ENCODE results near the gene AHRR.
"Not testable (repeated sequence)": the region's sequence is repeated elsewhere in the genome, so short reads cannot be mapped to it uniquely, and the experiment has no call there.

Gene AHRR

DNA sequence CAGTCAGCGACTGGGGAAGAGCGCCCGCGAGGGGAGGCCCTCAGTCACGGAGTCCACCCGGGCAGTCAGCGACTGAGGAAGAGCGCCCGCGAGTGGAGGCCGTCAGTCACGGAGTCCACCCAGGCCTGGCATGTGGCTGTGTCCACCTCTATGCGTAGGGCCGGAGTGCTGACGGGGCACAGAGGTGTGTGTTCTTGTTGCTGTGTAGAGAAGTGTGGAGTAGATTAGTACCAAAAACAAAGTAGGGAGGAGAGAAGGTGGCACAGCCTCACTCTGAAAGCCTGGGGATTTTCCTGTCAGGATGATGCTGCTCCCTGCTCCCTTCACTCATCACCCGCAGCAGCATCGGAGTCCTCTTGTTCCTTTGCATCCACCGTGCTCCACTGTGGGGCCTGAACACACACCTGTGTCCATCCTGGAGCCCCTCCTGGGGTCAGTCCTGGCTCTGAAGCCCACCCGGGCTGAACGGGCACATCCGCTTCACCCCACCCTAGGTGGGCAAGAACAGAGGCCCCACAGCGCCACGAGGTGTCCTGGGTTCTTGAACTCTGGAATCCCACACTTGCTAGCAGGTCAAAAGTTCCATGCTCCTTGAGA is 37.9 kb downstream of the AHRR start:
- no peak overlapping the region for H3K4me3 Mint-ChIP-seq
- H3K27ac Mint-ChIP-seq, result no peak overlapping the region
- no peaks in the 10 kb centered on the region for H3K27me3 Mint-ChIP-seq
- H3K9me3 Mint-ChIP-seq, result peaks cover 6% of the 10 kb centered on the region
- H3K4me1 Mint-ChIP-seq, result no peaks in the 10 kb centered on the region
- peaks cover 10% of the 10 kb centered on the region for H3K36me3 Mint-ChIP-seq

DNA sequence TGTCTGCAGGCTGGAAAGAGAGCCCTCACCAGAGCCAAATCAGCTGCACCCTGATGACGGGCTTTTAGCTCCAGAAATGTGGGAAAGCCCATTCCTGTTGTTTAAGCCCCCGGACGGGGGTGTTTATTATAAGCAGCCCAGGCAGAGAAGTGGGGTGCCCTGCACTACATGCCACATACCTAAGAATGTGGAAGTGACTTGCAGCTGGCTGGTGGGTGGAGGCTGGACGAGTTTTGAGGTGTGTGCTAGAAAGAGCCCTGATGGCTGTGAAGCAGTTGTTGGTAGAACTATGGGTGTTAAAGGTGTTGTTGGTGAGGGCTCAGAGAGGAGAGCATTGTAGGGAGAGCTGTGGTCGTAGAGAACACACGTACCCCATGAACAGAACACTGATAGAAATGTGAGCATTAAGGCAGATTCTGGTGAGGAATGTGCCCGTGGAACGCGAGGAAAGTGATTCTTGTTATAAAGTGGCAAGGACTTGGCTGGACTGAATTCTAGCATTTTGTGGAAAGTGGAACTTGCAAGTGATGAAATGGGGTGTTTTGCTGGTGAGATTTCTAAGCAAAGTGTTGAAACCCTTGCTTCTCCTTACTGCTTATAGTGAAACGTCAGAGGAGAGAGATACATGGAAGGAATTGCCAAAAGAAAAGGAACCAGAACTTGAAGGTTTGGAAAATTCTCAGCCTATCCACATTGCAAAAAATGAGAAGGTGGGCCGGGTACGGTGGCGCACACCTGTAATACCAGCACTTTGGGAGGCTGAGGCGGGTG is 38.9 kb downstream of the AHRR start:
- Mint-ChIP-seq H3K27me3 (no peaks in the 10 kb centered on the region), H3K4me3 (no peak overlapping the region), H3K4me1 (no peaks in the 10 kb centered on the region), H3K36me3 (peaks cover 13% of the 10 kb centered on the region), H3K9me3 (peaks cover 16% of the 10 kb centered on the region), H3K27ac (no peak overlapping the region)

DNA sequence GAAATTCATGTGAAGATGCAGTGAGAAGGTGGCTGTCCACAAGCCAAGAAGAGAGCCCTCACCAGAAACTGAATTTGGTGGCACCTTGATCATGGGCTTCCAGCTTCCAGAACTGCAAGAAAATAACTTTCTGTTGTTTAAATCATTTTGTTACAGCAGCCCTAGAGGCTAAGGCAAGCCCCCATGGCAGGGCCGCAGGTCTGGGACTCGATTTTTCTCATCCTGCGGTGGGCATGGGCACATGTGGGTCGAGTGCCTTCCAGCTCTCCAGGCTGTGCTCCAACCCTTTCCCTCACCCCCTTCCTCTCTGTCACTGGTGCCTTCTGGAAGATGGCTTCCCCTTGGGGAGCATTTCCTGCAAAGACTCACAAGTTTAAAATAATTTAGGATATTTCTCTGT is 40.7 kb downstream of the AHRR start:
- Mint-ChIP-seq H3K27ac (no peak overlapping the region), H3K4me3 (no peak overlapping the region)

DNA sequence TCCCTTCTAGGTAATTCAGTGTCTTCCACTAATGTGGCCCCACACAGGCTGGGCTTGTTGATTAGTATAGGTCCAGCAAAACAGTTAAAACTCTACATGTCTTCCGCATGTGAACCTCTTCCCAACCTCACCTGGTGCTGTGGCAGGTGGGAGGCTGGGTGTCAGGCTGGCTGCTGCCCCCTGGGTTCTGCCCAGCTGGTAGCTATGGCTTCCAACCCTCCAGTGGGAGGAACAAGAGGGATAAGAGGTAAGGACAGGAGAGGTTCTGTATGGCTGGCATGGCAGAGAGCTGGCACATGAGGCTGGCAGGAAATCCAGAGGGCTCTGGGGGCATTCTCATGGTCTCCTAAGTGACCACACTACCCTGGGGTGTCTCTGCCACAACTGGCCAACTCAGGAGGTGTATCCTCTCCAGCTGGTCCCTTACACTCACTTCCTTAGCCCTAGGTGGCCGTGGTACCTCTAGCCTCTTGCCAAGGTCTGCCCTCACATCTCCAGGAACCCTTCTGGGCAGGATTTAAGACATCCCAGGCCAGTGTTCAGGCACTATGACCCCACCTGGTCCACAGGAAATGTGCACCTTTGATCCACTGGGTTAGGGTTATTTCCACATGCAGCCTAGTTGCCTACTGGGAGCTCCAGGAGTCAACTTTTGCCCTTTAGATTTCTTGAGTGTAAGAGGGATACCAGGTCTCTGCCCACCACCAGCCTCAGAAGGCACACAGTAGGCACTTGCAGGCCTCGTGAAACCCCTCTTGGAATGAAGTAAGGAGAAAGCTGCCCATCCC is 41.7 kb downstream of the AHRR start:
- H3K27me3 Mint-ChIP-seq, result no peaks in the 10 kb centered on the region
- H3K27ac Mint-ChIP-seq, result no peak overlapping the region
- peaks cover 18% of the 10 kb centered on the region for H3K9me3 Mint-ChIP-seq
- H3K36me3 Mint-ChIP-seq, result peaks cover 17% of the 10 kb centered on the region
- H3K4me3 Mint-ChIP-seq, result no peak overlapping the region
- H3K4me1 Mint-ChIP-seq, result peaks cover 5% of the 10 kb centered on the region

More for the DNA sequence above, 40.7 kb downstream of the AHRR start:
- Mint-ChIP-seq H3K27me3 (no peaks in the 10 kb centered on the region), H3K9me3 (peaks cover 18% of the 10 kb centered on the region), H3K4me1 (peaks cover 5% of the 10 kb centered on the region), H3K36me3 (peaks cover 15% of the 10 kb centered on the region)

DNA sequence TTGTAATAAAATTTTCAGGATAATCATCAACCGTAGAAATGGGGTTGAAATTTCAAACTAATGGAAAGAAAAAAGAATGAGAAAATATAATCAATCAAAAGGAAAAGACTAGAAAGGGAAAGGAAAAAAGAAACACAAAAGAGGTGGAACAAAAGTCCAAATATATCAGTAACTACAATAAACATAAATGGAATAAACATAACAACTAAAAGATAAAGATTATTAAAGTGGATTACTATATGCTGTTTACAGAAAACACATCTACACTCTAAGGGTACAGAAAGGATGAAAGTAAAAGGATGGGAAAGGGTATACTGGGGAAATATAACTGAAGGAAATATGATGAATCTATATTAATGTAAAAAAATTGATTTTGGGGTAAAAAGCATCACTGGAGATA is 43.0 kb downstream of the AHRR start:
- no peak overlapping the region for H3K4me3 Mint-ChIP-seq
- H3K36me3 Mint-ChIP-seq, result peaks cover 16% of the 10 kb centered on the region
- no peak overlapping the region for H3K27ac Mint-ChIP-seq
- no peaks in the 10 kb centered on the region for H3K27me3 Mint-ChIP-seq
- peaks cover 18% of the 10 kb centered on the region for H3K9me3 Mint-ChIP-seq
- peaks cover 18% of the 10 kb centered on the region for H3K4me1 Mint-ChIP-seq

DNA sequence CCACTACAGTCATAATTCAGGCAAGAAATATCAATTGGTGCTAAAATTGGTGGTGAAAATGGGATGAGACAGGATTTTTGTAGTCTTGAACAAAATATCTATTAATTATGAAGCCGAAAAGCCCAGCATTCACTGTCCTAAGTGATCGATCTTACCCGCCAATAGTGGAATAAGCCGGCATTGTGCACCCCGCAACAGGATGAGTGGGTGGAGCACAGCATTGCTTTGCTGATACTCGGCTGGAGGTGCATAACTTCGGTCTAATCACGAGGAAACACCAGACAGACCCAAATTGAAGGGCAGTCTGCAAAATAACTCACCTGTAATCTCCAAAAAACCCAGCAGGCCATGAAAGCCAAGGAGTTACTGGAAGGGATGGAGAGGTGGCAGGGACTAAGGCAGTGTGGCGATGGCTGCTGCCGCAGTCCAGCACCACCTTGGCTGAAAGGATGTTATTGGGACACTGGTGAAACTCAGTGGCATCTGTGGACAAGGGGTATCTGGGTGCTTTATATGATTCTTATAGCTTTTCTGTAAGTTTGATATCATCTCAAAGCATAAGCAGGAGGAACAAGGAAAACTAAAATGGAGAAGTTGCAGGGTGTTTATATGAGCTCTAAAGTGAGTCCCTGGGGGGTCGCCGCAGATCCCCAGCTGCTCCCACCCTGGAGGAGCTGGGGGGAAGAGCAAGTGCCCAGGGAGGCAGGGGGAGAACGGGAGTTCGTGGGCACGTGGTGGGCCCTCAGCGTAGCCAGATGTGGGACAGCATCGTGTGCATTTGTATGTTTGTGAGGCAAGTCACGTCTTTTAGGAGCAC is 45.2 kb downstream of the AHRR start:
- Mint-ChIP-seq H3K36me3 (peaks cover 14% of the 10 kb centered on the region), H3K27ac (no peak overlapping the region), H3K4me3 (no peak overlapping the region), H3K9me3 (peaks cover 18% of the 10 kb centered on the region), H3K27me3 (no peaks in the 10 kb centered on the region), H3K4me1 (peaks cover 23% of the 10 kb centered on the region)

DNA sequence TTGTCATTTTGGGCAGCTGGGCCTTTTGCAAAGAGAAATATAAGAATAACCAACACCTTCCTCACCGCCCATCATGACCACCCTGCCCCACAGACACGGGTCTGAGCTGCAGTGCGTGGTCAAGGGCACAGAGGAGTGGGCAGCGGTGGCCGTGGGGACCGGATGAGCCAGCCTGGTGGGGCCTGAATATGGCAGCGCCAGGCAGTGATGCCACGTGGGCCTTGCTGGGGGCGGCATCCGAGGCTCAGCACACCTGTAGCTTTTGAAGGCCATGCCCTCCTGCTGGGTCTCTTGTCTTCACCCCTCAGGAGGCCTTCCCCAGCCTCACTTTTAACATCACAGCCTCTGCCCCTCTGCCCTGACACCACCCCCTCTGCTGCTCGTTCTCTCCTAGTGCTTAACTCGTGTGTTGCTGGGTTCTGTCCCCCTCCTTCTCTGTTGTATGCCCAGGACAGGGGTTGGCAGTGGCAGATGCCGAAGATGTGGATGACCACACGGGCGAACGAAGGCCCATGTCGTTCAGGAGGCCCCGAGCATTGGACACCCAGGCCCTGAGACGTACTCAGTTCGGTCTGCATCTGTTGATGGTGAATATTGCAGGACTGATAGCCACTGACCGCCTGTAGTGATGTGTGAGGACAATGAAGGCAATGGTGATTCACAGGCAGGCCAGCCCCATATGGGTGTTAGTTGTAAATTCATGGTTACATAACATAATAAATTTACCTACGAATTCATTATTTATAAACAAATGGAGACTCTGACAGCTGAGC is 46.0 kb downstream of the AHRR start:
- peaks cover 27% of the 10 kb centered on the region for H3K4me1 Mint-ChIP-seq
- H3K27ac Mint-ChIP-seq, result no peak overlapping the region
- peaks cover 18% of the 10 kb centered on the region for H3K9me3 Mint-ChIP-seq
- no peak overlapping the region for H3K4me3 Mint-ChIP-seq
- H3K27me3 Mint-ChIP-seq, result no peaks in the 10 kb centered on the region
- peaks cover 13% of the 10 kb centered on the region for H3K36me3 Mint-ChIP-seq

DNA sequence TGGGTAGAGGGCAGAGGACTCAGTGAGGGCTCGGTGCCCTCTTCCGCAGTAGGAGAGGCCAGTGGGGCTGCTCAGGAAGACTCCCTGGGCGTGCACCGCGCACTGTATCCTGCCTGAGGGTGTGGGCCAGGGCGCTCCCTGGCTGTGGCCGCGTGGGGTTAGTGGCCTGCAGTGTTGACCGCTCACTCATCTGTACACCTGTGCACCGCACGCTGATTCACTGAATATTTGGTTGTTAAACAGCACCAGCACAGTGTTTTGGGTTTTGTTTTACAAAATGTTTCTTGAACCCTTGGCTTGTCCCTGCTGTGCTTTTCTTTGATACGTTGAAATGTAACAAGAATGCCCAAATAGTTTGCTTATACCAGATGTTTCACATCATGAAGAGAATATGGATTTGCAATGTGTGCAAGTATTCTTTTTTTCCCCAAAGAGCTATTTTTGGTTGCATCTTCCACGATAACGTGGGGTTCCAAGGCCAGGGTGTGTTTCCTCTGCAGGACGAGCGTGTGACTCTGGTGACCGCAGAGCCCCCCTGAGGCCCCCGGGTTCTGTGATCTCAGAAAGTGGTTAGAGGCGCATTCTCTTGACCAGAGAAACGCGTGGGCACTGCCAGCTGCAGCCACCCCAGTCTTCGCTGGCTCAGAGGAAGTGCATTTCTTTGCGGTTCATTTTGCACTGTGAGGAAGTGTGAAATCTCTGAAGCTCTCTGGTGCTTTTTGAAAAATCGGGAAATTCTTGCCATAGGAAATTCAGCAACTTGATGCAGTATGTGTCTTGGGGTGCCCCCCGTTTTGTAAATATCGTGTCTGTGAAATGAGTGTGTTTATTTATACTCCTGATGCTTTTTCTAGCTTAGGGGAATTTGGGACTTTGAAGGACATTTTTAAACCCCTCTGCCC is 46.9 kb downstream of the AHRR start:
- H3K4me3 Mint-ChIP-seq, result peak overlapping the region; percentile 57
- peaks cover 28% of the 10 kb centered on the region for H3K4me1 Mint-ChIP-seq

DNA sequence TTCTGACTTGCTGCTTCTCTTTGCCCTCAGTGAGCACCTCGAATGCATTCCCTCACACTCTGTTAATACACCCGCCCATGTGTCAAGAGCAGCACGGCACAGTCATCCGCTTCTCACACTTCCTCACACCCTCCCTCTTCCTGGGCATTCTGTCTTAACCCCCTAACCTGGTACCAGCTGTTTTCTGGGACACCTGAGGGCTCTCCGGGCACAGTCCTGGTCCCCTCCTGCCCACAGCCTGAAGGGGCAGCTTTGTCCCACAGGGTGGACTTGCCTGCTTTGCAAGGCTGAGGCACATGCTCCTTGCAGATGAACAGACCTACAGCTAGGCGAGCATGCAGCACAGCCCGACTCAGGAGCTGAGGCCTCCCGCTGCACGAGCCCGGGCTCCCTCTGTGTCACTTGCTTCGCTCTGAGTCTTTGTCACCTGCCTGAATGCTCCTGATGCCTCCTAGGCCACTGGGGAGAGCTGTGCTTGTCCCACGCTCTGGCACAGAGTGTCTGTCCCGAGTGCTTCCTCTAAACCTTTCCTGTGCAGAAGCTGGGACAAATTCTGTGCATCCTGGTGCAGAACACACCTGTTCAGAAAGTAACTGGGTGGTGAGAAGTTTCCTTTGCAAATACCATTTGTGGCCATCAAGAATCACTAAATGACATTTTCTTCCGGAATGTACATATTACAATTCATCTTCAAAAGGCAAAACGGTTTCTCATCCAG is 47.8 kb downstream of the AHRR start:
- peak overlapping the region; percentile 35 for H3K27ac Mint-ChIP-seq

More for the DNA sequence above, 46.9 kb downstream of the AHRR start:
- H3K9me3 Mint-ChIP-seq, result peaks cover 18% of the 10 kb centered on the region
- peaks cover 13% of the 10 kb centered on the region for H3K36me3 Mint-ChIP-seq
- no peak overlapping the region for H3K27ac Mint-ChIP-seq
- no peaks in the 10 kb centered on the region for H3K27me3 Mint-ChIP-seq

DNA sequence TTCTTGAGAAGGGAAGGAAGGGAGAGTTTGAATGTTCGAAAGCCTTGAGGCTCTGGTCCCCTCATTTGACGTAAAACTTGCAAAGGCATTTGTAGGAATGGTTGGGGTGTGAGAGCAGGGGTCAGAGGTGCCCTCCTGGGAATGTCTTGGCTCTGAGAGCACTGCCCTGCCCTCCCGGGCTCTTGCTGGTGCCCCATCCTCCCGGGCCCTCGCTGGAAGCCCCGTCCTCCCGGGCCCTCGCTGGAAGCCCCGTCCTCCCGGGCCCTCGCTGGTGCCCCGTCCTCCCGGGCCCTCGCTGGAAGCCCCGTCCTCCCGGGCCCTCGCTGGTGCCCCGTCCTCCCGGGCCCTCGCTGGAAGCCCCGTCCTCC is 48.3 kb downstream of the AHRR start:
- not testable (repeated sequence) for H3K27ac Mint-ChIP-seq, H3K4me3 Mint-ChIP-seq, H3K27me3 Mint-ChIP-seq, H3K36me3 Mint-ChIP-seq, H3K9me3 Mint-ChIP-seq
- H3K4me1 Mint-ChIP-seq, result peaks cover 35% of the 10 kb centered on the region

More for the DNA sequence above, 47.8 kb downstream of the AHRR start:
- Mint-ChIP-seq H3K9me3 (peaks cover 13% of the 10 kb centered on the region), H3K27me3 (no peaks in the 10 kb centered on the region), H3K36me3 (peaks cover 12% of the 10 kb centered on the region), H3K4me1 (peaks cover 30% of the 10 kb centered on the region), H3K4me3 (peak overlapping the region; percentile 57)

DNA sequence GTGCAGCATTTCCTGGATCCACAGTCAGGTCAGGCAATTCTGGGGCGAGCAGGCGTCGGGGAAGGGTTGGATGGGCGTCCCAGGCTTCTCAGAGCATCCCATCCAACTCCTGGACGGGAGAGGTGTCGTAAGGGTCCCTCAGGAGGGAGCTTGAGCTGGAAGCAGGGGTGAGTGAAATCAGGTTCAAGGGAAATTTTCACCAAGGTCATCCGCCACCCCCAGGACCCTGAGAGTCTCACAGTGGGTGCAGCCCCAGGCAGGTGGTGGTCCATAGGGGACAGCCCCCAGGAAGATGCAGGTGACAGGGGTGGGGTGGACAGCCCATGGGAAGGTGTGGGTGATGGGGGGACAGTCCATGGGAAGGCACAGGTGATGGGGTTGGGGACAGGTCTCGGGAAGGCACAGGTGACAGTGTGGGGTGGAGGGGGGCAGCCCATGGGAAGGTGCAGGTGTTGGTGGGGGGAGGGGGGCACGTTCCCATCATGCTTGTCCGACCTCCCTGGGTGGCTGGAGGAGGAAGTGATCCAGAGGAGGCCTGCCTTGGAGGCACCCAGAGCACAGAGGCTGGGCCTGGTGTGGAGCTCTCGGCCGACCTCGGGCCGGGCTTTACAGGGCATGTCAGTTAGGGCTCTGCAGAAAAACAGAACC is 48.9 kb downstream of the AHRR start:
- Mint-ChIP-seq H3K4me3 (no peak overlapping the region), H3K4me1 (peaks cover 38% of the 10 kb centered on the region), H3K27ac (no peak overlapping the region)

DNA sequence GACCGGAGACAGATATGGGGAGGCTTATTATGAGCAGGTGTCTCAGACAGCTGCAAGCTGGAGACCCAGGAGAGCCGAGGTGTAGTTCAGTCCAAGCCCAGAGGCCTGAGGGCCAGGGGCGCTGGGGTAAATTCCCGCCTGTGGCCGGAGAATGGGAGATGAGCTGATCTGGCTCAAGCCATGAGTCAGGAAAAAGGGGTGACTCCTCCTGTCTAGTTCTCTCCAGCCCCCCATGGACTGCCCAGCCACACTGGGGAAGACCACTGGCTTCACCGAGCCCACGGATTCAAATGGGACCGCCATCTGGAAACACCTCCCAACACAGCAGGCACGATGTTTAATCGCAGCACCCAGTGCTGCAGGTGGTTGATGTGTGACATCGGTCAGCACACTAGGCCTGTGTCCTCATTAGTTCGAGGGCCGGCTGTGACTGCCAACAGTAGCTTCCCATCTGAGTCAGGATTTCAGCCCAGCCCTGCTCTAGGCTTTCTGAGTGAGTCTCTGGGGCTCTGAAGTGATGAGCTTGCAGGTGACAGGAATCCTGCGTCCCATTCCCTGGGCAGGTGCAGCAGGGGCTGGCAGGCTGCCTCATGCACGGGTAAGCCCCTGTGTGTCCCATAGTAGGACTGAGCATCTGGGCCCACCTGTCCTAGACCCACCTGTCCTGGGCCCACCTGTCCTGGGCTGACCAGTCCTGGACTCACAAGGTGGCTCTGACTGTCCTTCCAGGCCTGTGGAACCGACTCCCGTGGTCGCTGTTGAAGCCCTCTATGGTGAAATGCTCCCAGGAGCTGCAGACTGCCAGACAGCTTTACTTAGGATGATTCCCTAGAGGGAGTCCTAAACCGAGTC is 49.7 kb downstream of the AHRR start:
- Mint-ChIP-seq H3K36me3 (peaks cover 9% of the 10 kb centered on the region), H3K27ac (peak overlapping the region; percentile 30), H3K9me3 (no peaks in the 10 kb centered on the region), H3K27me3 (peaks cover 2% of the 10 kb centered on the region), H3K4me1 (peaks cover 38% of the 10 kb centered on the region), H3K4me3 (no peak overlapping the region)

More for the DNA sequence above, 48.9 kb downstream of the AHRR start:
- H3K9me3 Mint-ChIP-seq, result peaks cover 2% of the 10 kb centered on the region
- H3K27me3 Mint-ChIP-seq, result peaks cover 2% of the 10 kb centered on the region
- H3K36me3 Mint-ChIP-seq, result peaks cover 9% of the 10 kb centered on the region

All from activated naive CD4-positive, alpha-beta T cell treated with anti-CD3 and anti-CD28 coated beads, Interleukin-2, amount 50 U/mL, for 24 hours (primary cell).